GM21717 (cell line): Measurements from ENCODE around the gene UBE2U.

Experiments used
- ATAC-seq: cut with Tn5 transposase; IDR thresholded peaks from one replicate; pipeline ENCODE4 v1.9.1; 2021; ENCODE audit warnings: mild to moderate bottlenecking, moderate library complexity; ENCODE audit not compliant: unreplicated experiment

Gene UBE2U

GRCh38 chr1:64203420-64203819 lies at the start of gene UBE2U:
Gene UBE2U (plus strand): TSS chr1:64203623. CDS start chr1:64204051, 428 bp downstream.
- ATAC-seq: no peak

- no peak for ATAC-seq
Measured at GRCh38 chr1:64155278-64155677, 48.1 kb upstream of the UBE2U start.

- ATAC-seq: no peak
Measured at GRCh38 chr1:64161357-64161941, 42.0 kb upstream of the UBE2U start.

- no peak for ATAC-seq
Measured at GRCh38 chr1:64162151-64162550, 41.3 kb upstream of the UBE2U start.

- ATAC-seq: no peak
Measured at GRCh38 chr1:64162804-64163203, 40.6 kb upstream of the UBE2U start.

- no peak for ATAC-seq
Measured at GRCh38 chr1:64163431-64163830, 40.0 kb upstream of the UBE2U start.

- no peak for ATAC-seq
Measured at GRCh38 chr1:64163970-64164369, 39.5 kb upstream of the UBE2U start.

GRCh38 chr1:64166629-64167028 lies 36.8 kb upstream of the UBE2U start:
- no peak for ATAC-seq

- no peak for ATAC-seq
Measured at GRCh38 chr1:64167176-64167575, 36.2 kb upstream of the UBE2U start.

GRCh38 chr1:64171246-64171645 lies 32.2 kb upstream of the UBE2U start:
- peak; percentile 12 for ATAC-seq

- peak; percentile 81 for ATAC-seq
Measured at GRCh38 chr1:64171797-64172281, 31.6 kb upstream of the UBE2U start.

- ATAC-seq: peak; percentile 61
Measured at GRCh38 chr1:64172458-64172983, 30.9 kb upstream of the UBE2U start.

- no peak for ATAC-seq
Measured at GRCh38 chr1:64173336-64173940, 30.0 kb upstream of the UBE2U start.

GRCh38 chr1:64175639-64176038 lies 27.8 kb upstream of the UBE2U start:
- ATAC-seq: no peak

- ATAC-seq: no peak
Measured at GRCh38 chr1:64176659-64177058, 26.8 kb upstream of the UBE2U start.

- no peak for ATAC-seq
Measured at GRCh38 chr1:64179588-64179987, 23.8 kb upstream of the UBE2U start.

GRCh38 chr1:64182207-64182606 lies 21.2 kb upstream of the UBE2U start:
- no peak for ATAC-seq

- no peak for ATAC-seq
Measured at GRCh38 chr1:64183395-64184002, 19.9 kb upstream of the UBE2U start.

GRCh38 chr1:64184003-64184440 lies 19.4 kb upstream of the UBE2U start:
- ATAC-seq: no peak

- no peak for ATAC-seq
Measured at GRCh38 chr1:64186138-64186897, 17.1 kb upstream of the UBE2U start.

GRCh38 chr1:64186898-64187280 lies 16.5 kb upstream of the UBE2U start:
- ATAC-seq: no peak
